ENCODE measurements around the gene AHCYL1. TPM values are rescaled to one million over a fixed set of nuclear protein-coding genes. Genes with fewer than 3 reads are reported as not detected.

The AHCYL1 gene
- total and polyA plus RNA-seq, 2 donors (not counting 1 experiment from before 2014, with no cell fraction given), result 24.3 to 51.4 TPM

DNA sequence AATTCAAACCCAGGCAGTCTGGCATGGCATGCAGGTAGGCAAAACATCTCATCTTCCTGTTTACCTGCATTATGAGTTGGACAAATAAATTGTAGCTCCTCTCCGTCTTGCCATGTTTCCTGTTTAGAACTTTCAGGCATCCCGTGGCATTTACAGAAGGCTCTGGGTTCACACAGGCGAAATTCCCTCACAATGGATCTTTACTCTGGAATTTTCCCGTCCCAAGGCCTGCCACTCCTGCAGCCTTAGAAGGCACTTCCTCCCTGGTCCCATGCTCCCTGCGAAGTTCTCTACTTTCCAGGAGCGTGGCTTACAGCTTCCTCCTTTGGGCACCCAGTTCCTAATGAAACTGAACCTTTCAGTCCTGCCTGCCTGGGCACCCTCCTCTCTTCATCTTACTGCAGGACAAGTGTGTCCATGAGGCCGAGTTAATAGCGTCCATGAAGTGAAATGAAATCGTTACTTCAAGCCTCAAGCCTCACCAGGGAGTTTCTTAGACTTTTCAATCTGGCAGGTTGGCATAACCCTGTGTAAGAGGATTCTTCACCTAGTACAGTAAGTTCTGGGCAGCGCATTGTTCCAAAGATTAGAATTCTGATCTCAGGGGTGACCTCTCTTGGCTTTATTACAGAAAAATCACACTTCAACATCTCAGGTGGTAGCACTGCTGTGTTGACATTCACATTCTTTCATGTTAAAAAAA is 36.8 kb upstream of the AHCYL1 start:
- ATAC-seq (ENCODE audit: low read depth) (no peak), DNase-seq (no peak)
- H3K4me3 ChIP-seq (ENCODE audit: control extremely low read depth in 1 of 5, extremely low read depth in 1 of 5, insufficient read depth in 1 of 5, low read depth in 2 of 5, low read length in 4 of 5), result no peak overlapping the region
- H2AFZ ChIP-seq (ENCODE audit: insufficient read depth, low read depth, low read length, poor library complexity, severe bottlenecking), result no peak overlapping the region
- 83% methylated on average over 7 of the region's 10 CpGs for WGBS (ENCODE audit: insufficient coverage)
- Mint-ChIP-seq H3K4me1 (no peaks in the 10 kb centered on the region), H3K27me3 (peaks cover 29% of the 10 kb centered on the region), H3K27ac (no peak overlapping the region), H3K4me3 (no peak overlapping the region), H3K9me3 (ENCODE audit: insufficient read depth) (no peaks in the 10 kb centered on the region)
- no peak overlapping the region for H3K4me2 ChIP-seq (replicated peaks; ENCODE audit: low read depth, low read length, poor library complexity, severe bottlenecking)
- H3K27ac ChIP-seq (ENCODE audit: low read length in 2 of 2), result no peak overlapping the region
- H3K27me3 ChIP-seq (replicated peaks in 1 of 4; ENCODE audit: control extremely low read depth in 1 of 4, control insufficient read depth in 3 of 4, insufficient read depth in 4 of 4, low read length in 3 of 4), result no peaks in the 10 kb centered on the region
- no peaks in the 10 kb centered on the region for H3K36me3 ChIP-seq (replicated peaks in 1 of 2; ENCODE audit: control extremely low read depth in 1 of 2, control insufficient read depth in 1 of 2, extremely low read depth in 1 of 2, insufficient read depth in 2 of 2, low read length in 1 of 2)
- ChIA-PET POLR2A (interaction anchor here (0.7 kb wide), 1 partner anchor 65 kb away, joined by 10 read pairs; no protein-coding TSS in a partner anchor), CTCF (no interaction called here)
- intact Hi-C loops (cut with micrococcal nuclease), result no loop called here
- no peak for TF ChIP-seq EZH2 (IDR thresholded peaks at IDR 0.05; ENCODE audit: borderline replicate concordance, insufficient read depth, low read depth, low read length, poor library complexity, severe bottlenecking)
- TF ChIP-seq, protein P1, sequence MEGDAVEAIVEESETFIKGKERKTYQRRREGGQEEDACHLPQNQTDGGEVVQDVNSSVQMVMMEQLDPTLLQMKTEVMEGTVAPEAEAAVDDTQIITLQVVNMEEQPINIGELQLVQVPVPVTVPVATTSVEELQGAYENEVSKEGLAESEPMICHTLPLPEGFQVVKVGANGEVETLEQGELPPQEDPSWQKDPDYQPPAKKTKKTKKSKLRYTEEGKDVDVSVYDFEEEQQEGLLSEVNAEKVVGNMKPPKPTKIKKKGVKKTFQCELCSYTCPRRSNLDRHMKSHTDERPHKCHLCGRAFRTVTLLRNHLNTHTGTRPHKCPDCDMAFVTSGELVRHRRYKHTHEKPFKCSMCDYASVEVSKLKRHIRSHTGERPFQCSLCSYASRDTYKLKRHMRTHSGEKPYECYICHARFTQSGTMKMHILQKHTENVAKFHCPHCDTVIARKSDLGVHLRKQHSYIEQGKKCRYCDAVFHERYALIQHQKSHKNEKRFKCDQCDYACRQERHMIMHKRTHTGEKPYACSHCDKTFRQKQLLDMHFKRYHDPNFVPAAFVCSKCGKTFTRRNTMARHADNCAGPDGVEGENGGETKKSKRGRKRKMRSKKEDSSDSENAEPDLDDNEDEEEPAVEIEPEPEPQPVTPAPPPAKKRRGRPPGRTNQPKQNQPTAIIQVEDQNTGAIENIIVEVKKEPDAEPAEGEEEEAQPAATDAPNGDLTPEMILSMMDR (IDR thresholded peaks at IDR 0.05), result no peak
- no peaks in the 10 kb centered on the region for H4K20me1 ChIP-seq (ENCODE audit: control insufficient read depth, insufficient read depth, low read length, poor library complexity, severe bottlenecking)
- H3K9me3 ChIP-seq (ENCODE audit: control extremely low read depth in 1 of 3, control insufficient read depth in 2 of 3, insufficient read depth in 1 of 3, low read length in 2 of 3), result no peaks in the 10 kb centered on the region
- H3K4me1 ChIP-seq (ENCODE audit: control insufficient read depth in 2 of 2, insufficient read depth in 2 of 2, low read length in 2 of 2), result no peaks in the 10 kb centered on the region
- H3K9ac ChIP-seq (ENCODE audit: low read length), result no peak overlapping the region
- no peaks in the 10 kb centered on the region for H3K79me2 ChIP-seq (ENCODE audit: control insufficient read depth, insufficient read depth, low read length)

DNA sequence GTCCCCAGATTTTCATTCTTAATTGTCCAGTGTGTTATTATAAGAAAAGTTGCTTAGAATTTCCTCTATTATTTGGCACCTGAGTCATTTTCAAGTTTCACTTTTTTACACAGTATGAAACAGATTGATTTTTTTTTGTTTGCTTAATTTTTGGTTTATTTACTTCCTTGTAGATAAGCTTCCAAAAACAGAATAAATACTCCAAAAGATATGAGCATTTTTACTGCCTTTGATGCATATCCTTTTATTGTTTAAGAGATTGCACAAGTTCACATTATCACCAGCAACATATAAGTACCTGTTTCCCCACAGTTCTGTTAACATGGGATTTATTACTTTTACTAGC is 36.3 kb upstream of the AHCYL1 start:
- no peak overlapping the region for H2AFZ ChIP-seq (ENCODE audit: insufficient read depth, low read depth, low read length, poor library complexity, severe bottlenecking)
- Mint-ChIP-seq H3K9me3 (ENCODE audit: insufficient read depth) (no peaks in the 10 kb centered on the region), H3K27me3 (peaks cover 26% of the 10 kb centered on the region), H3K4me1 (no peaks in the 10 kb centered on the region), H3K27ac (no peak overlapping the region), H3K4me3 (no peak overlapping the region)
- no peak for ATAC-seq (ENCODE audit: low read depth)
- no peaks in the 10 kb centered on the region for H3K36me3 ChIP-seq (replicated peaks in 1 of 2; ENCODE audit: control extremely low read depth in 1 of 2, control insufficient read depth in 1 of 2, extremely low read depth in 1 of 2, insufficient read depth in 2 of 2, low read length in 1 of 2)
- no peak overlapping the region for H3K27ac ChIP-seq (ENCODE audit: low read length in 2 of 2)
- H3K4me3 ChIP-seq (ENCODE audit: control extremely low read depth in 1 of 5, extremely low read depth in 1 of 5, insufficient read depth in 1 of 5, low read depth in 2 of 5, low read length in 4 of 5), result no peak overlapping the region
- no peak overlapping the region for H3K4me2 ChIP-seq (replicated peaks; ENCODE audit: low read depth, low read length, poor library complexity, severe bottlenecking)
- intact Hi-C loops (cut with micrococcal nuclease), result no loop called here
- no peak for TF ChIP-seq EZH2 (IDR thresholded peaks at IDR 0.05; ENCODE audit: borderline replicate concordance, insufficient read depth, low read depth, low read length, poor library complexity, severe bottlenecking)
- TF ChIP-seq, protein P1 (IDR thresholded peaks at IDR 0.05), result no peak
- H3K4me1 ChIP-seq (ENCODE audit: control insufficient read depth in 2 of 2, insufficient read depth in 2 of 2, low read length in 2 of 2), result no peaks in the 10 kb centered on the region
- ChIA-PET CTCF (interaction anchor here (1.5 kb wide), 1 partner anchor 36 kb away, joined by 4 read pairs; the partner anchor contains the start of gene AHCYL1), POLR2A (no interaction called here)
- H4K20me1 ChIP-seq (ENCODE audit: control insufficient read depth, insufficient read depth, low read length, poor library complexity, severe bottlenecking), result no peaks in the 10 kb centered on the region
- no peaks in the 10 kb centered on the region for H3K9me3 ChIP-seq (ENCODE audit: control extremely low read depth in 1 of 3, control insufficient read depth in 2 of 3, insufficient read depth in 1 of 3, low read length in 2 of 3)
- no peak for DNase-seq
- no peak overlapping the region for H3K9ac ChIP-seq (ENCODE audit: low read length)
- no peaks in the 10 kb centered on the region for H3K27me3 ChIP-seq (replicated peaks in 1 of 4; ENCODE audit: control extremely low read depth in 1 of 4, control insufficient read depth in 3 of 4, insufficient read depth in 4 of 4, low read length in 3 of 4)
- no peaks in the 10 kb centered on the region for H3K79me2 ChIP-seq (ENCODE audit: control insufficient read depth, insufficient read depth, low read length)

Data from B cell (primary cell).